ENCODE data around the gene ZNF860.
"Not testable (repeated sequence)": the region's sequence is repeated elsewhere in the genome, so short reads cannot be mapped to it uniquely, and the experiment has no call there.

The ZNF860 gene

GRCh38 chr3:31988271-31988670 is 6.7 kb downstream of the ZNF860 start:
- H3K4me3 ChIP-seq (ENCODE audit: low read depth, low read length) = no peak overlapping the region
- no peak for DNase-seq (ENCODE audit: low read depth)
- TF ChIP-seq, protein P1, sequence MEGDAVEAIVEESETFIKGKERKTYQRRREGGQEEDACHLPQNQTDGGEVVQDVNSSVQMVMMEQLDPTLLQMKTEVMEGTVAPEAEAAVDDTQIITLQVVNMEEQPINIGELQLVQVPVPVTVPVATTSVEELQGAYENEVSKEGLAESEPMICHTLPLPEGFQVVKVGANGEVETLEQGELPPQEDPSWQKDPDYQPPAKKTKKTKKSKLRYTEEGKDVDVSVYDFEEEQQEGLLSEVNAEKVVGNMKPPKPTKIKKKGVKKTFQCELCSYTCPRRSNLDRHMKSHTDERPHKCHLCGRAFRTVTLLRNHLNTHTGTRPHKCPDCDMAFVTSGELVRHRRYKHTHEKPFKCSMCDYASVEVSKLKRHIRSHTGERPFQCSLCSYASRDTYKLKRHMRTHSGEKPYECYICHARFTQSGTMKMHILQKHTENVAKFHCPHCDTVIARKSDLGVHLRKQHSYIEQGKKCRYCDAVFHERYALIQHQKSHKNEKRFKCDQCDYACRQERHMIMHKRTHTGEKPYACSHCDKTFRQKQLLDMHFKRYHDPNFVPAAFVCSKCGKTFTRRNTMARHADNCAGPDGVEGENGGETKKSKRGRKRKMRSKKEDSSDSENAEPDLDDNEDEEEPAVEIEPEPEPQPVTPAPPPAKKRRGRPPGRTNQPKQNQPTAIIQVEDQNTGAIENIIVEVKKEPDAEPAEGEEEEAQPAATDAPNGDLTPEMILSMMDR (IDR thresholded peaks at IDR 0.05; ENCODE audit: insufficient read depth, low read depth, low read length, missing control alignments) = no peak

- not testable (repeated sequence) for DNase-seq (ENCODE audit: low read depth); H3K4me3 ChIP-seq (ENCODE audit: low read depth, low read length)
Measured at GRCh38 chr3:31992995-31993394, 11.4 kb downstream of the ZNF860 start.

- no peak overlapping the region for H3K4me3 ChIP-seq (ENCODE audit: low read depth, low read length)
- TF ChIP-seq, protein P1 (IDR thresholded peaks at IDR 0.05; ENCODE audit: insufficient read depth, low read depth, low read length, missing control alignments) = no peak
- no peak for DNase-seq (ENCODE audit: low read depth)
Measured at GRCh38 chr3:31993843-31994242, 12.3 kb downstream of the ZNF860 start.

DNA sequence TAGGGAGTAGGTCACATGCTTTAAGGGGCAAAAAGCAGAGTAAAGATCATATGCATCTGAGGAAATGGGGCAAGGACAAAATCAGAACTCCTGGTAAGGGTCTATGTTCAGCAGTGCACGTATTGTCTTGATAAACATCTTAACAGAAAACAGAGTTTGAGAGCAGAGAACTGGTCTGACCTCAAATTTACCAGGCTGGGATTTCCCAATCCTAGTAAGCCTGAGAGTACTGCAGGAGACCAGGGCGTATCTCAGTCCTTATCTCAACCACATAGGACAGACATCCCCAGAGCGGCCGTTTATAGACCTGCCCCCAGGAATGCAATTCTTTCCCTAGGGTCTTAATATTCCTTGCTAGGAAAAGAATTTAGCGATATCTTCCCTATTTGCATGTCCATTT is 13.5 kb downstream of the ZNF860 start:
- not testable (repeated sequence) for H3K4me3 ChIP-seq (ENCODE audit: low read depth, low read length); DNase-seq (ENCODE audit: low read depth)

DNA sequence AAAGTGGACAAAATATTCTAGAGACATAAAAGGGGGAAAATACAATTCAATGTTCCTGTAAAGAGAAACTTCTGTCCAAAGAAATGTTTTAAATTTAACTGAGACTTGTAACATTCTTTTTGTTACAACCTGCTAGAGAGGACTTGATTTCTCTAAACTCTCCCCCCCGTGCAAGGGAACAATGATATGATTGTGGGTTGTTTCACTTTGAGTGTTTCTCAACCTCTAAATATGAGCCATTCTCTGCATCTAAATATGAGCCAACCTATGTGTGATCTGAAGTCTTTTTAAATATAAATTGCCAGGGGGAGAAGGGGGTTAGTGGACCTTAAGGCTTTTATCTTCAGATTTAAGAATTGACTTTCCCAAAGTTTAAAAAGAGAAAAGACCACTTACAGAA is 14.6 kb downstream of the ZNF860 start:
- TF ChIP-seq, protein P1 (IDR thresholded peaks at IDR 0.05; ENCODE audit: insufficient read depth, low read depth, low read length, missing control alignments) = no peak
- no peak overlapping the region for H3K4me3 ChIP-seq (ENCODE audit: low read depth, low read length)
- no peak for DNase-seq (ENCODE audit: low read depth)

DNA sequence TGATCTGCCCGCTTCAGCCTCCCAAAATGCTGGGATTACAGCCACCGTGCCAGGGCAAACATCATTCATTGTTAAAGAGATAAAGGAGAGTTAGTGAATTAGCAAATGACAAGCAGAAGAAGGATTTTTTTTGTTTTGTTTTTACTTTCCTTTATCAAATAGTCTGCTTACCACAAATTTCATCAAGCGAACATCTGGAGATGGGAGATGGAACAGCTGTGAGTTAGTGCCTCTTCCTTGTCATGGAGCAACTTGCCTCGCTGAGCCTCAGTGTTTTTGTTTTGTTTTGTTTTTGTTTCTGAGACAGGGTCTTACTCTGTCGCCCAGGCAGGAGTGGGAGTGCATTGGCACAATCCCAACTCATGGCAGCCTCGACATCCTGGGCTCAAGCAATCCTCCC is 15.9 kb downstream of the ZNF860 start:
- TF ChIP-seq, protein P1 (IDR thresholded peaks at IDR 0.05; ENCODE audit: insufficient read depth, low read depth, low read length, missing control alignments) = no peak
- H3K4me3 ChIP-seq (ENCODE audit: low read depth, low read length) = no peak overlapping the region
- no peak for DNase-seq (ENCODE audit: low read depth)

GRCh38 chr3:31999907-32000439 is 18.4 kb downstream of the ZNF860 start:
- TF ChIP-seq, protein P1 (IDR thresholded peaks at IDR 0.05; ENCODE audit: insufficient read depth, low read depth, low read length, missing control alignments) = no peak
- H3K4me3 ChIP-seq (ENCODE audit: low read depth, low read length) = no peak overlapping the region
- DNase-seq (ENCODE audit: low read depth) = no peak

DNA sequence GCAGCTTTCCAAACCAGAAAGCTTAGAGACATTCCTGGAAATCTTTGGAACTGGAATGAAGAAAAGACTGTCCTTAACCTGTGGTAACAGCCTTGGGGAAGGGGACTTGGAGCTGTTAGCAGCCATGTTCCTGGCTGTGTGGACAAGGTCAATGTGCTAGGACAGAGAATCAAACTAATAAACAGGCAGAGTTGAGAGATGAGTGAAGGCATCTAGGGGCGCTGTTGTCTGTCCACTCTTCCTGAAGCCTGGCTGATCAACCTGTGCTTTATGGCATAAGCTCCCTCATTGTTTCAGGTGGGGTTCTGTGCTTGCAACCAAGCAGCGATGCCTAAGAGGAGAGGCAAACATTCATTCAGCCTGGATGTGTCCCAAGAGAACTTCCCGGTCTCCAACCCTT is 19.3 kb downstream of the ZNF860 start:
- no peak overlapping the region for H3K4me3 ChIP-seq (ENCODE audit: low read depth, low read length)
- DNase-seq (ENCODE audit: low read depth) = no peak
- TF ChIP-seq, protein P1 (IDR thresholded peaks at IDR 0.05; ENCODE audit: insufficient read depth, low read depth, low read length, missing control alignments) = no peak
